ENCODE measurements around the gene ASIP.
"Not testable (repeated sequence)": the region's sequence is repeated elsewhere in the genome, so short reads cannot be mapped to it uniquely, and the experiment has no call there.

ASIP gene

GRCh38 chr20:34240693-34241615, at the start of gene ASIP:
Gene ASIP, plus strand, starts transcription at chr20:34241423. Its CDS starts 18,952 bp downstream, at chr20:34260375.
- DNase-seq, result no peak

DNA sequence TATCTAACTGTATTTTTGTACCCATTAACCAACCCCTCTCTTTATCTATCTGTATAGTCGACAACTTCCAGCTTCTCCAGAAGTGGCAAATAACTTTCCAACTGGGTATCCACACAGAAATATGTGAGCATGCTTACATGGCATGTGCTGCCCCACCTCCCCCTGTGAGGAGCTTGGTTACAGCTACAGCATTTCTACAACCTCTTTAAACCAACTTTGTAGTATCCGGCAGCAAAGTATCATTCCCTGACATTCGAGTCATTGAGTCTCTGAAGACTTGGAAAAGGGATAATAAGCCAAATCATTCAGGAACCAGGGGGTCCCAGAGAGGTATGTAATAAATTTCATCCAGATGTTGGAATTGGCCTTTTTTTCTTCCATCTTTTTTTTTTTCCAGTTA, 48.2 kb upstream of the ASIP start:
- DNase-seq, result no peak

GRCh38 chr20:34199183-34199582, 42.0 kb upstream of the ASIP start:
- no peak for DNase-seq

GRCh38 chr20:34200023-34200422, 41.2 kb upstream of the ASIP start:
- DNase-seq, result no peak

DNA sequence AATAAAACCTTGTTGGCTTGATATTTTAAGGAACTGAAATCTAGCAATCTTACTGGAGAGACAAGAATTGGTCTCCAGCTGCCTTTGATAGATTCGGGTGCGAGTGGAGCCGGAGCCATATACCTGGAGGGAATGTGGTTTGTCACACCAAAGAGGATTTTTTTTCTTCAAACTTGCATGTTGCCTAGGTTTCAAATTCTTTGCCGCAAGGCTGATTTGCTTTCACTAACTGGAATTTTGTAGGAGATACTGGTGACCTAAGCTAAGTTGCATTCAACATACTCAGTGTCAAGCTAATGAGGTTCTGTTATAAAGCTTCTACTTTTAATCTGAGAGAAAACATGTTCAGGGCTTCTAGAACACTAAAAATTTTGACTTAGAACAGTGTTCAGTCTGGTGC, 39.7 kb upstream of the ASIP start:
- no peak for DNase-seq

DNA sequence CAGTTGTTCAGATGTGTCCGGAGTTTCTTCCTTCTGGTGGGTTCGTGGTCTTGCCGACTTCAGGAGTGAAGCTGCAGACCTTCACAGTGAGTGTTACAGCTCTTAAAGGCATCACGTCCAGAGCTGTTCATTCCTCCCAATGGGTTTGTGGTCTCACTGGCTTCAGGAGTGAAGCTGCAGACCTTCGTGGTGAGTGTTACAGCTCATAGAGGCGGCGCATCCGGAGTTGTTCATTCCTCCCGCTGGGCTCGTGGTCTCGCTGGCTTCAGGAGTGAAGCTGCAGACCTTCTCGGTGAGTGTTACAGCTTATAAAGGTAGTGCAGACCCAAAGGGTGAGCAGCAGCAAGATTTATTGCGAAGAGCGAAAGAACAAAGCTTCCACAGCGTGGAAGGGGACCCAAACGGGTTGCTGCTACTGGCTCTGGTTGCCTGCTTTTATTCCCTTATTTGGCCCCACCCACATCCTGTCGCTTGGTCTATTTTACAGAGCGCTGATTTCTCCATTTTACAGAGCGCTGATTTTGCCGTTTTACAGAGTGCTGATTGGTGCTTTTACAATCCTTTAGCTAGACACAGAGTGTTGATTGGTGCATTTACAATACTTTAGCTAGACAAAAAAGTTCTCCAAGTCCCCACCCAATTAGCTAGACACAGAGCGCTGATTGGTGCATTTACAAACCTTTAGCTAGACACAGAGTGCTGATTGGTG, 35.9 kb upstream of the ASIP start:
- not testable (repeated sequence) for DNase-seq

DNA sequence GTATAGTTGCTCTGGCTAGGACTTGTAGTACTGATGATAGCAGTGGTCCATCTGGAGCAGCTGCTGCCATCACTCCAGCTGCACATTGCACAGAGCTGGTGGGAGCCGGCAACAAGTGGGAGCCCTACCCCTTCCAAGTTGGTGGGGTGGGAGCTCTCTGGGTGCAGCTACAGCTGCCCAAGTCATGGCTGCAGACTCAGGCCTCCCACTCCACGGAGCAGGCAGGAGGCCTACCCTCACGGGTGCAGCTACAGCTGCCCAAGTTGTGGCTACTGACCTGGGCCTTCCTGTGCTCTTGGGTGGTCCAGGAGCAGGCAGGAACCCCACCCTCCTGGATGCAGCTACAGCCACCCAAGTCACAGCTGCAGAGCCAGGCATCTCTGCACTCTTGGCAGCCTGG, 32.1 kb upstream of the ASIP start:
- no peak for DNase-seq

DNA sequence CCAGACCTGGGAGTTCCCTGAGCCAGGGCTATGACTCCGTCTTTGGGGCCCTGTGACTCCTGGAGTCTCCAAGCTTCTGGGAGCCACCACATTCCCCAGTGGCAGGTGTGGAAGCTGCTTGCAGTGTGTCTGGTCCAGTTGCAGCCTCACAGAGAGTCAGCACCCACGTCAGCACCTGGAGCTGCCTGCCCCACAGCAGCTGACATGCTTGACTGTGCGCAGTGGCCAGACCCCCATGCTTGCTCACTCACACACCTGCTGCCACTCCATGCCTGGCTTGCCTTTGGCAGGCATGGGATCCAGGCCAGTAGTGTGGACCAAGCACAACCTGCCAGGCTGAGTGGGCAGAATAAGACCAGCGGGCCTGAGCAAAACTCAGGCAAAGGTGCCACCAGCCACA, 31.0 kb upstream of the ASIP start:
- no peak for DNase-seq

DNA sequence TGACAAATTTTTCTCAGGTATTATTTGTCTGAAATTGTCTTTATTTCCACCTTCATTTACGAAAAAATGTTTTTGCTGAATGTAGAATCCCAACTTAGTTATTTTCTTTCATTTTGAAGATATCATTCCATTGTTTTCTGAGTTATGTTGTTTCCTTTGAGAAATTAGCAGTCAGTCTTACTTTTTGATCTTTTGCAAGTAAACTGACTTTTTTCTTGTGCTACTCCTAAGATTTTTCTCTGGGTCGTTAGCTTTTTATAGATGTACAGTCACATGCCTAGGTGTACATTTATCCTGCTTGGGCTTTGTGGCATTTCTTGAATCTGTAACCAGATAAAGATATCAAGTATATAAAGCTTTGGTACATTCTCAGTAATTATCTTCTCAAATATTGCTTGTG, 29.6 kb upstream of the ASIP start:
- DNase-seq, result no peak

DNA sequence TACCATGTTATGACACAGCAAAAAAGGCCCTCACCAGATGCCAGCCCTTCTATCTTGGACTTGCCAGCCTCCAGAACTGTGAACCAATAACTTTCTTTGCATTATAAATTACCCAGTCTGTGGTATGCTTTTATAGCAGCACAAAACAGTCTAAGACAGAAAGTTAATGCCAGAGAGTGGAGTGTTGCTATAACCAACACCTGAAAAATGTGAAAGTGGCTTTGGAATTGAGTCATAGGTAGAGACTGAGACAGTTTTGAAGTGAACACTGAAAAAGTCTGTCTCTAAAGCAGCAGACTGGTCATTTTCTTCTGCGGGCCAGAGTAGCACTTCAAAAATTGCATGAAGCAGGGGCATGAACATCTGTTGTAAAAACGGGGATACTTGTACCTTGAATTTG, 28.0 kb upstream of the ASIP start:
- no peak for DNase-seq

- no peak for DNase-seq
Observed at GRCh38 chr20:34215711-34216381, 25.4 kb upstream of the ASIP start.

- no peak for DNase-seq
Observed at GRCh38 chr20:34216382-34216742, 24.9 kb upstream of the ASIP start.

GRCh38 chr20:34220561-34220960, 20.7 kb upstream of the ASIP start:
- no peak for DNase-seq

DNA sequence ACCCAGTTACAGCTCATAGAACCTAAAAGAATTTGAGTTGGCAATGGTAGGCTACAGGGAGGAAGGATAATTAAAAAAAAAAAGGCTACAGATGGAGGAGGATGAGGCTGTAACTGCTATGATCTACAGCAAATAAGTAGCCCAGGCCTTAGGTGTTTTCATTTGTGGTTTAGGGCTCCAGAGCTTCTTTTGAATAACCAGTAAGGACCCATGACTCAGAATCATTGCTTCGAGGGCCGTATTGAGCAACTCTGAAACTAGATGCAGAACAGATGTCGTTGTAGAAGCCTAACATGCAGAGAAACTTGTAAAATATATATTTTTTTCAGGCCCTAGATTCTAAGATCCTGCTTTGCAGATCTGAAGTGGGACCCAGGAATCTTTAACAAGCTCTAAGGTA, 19.0 kb upstream of the ASIP start:
- DNase-seq, result no peak

- DNase-seq, result not testable (repeated sequence)
Observed at GRCh38 chr20:34224251-34224650, 17.0 kb upstream of the ASIP start.

GRCh38 chr20:34231634-34232033, 9.6 kb upstream of the ASIP start:
- DNase-seq, result no peak

GRCh38 chr20:34232494-34233087, 8.6 kb upstream of the ASIP start:
- no peak for DNase-seq

GRCh38 chr20:34233687-34234086, 7.5 kb upstream of the ASIP start:
- no peak for DNase-seq

DNA sequence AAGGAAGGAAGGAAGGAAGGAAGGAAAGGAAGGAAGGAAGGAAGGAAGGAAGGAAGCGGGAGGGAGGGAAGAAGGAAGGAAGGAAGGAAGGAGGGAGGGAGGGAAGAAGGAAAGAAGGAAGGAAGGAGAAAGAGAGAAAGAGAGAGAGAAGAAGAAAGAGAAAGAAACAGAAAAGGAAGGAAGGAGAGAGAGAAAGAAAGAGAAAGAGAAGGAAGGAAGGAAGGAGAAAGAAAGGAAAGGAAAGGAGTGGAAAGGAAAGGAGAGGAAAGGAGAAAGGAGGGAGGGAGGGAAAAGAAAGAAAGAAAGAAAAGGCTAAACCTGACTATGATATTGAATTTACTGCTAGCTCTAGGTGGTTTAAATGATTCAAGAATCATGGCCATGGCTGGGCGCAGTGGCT, 5.3 kb upstream of the ASIP start:
- DNase-seq, result no peak

- no peak for DNase-seq
Observed at GRCh38 chr20:34237942-34238341, 3.3 kb upstream of the ASIP start.

DNA sequence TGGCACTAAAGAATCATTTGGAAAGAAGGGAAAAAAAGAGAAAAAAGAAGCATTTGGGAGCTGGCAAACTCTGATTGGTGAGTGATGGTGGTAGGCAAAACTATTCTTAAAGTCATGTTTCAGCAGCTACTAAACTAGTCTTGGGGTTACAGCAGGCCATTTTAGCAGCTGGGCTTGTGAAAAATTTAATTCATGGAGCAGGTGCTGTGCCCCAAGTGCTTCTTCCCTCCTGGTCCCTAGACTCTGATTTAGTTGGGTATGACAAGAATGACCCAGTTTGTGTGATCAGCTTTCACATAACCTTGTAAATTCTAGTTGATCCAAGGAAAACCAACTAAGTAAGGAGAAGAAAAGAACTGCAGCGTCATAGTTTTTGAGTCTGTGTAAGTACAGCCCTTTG, 1.1 kb upstream of the ASIP start:
- DNase-seq, result no peak

DNA sequence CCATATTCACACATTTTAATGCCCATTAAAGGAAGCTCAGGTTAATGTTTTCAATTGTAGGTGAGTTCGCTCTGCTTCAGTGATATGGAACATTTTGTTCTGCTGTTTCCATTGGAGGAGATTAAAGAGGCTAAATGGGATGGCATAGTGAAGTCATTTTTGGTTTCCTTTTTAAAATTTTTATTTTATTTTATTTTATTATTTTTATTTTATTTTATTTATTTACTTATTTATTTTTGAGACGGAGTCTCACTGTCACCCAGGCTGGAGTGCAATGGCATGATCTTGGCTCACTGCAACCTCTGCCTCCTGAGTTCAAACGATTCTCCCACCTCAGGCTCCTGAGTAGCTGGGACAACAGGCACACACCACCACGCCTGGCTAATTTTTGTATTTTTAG, 792 bp downstream of the ASIP start:
- not testable (repeated sequence) for DNase-seq

- no peak for DNase-seq
Observed at GRCh38 chr20:34242879-34243278, 1.7 kb downstream of the ASIP start.
